Measurements from ENCODE around the gene ZFYVE21. TPM values are rescaled to one million over a fixed set of nuclear protein-coding genes. Genes with fewer than 3 reads are reported as not detected.

ZFYVE21 gene
- polyA plus RNA-seq, 2 of the 4 experiments (the other 2 are of a cell fraction): 28.7 to 33.0 TPM

GRCh38 chr14:103729496-103730448, 14.2 kb downstream of the ZFYVE21 start:
- WGBS (ENCODE audit: missing lambda C conversion rate): 90% methylated on average over 24 of the region's 24 CpGs
- Histone ChIP-seq H3K4me1 (no peaks in the 10 kb centered on the region), H3K9me3 (no peaks in the 10 kb centered on the region), H3K4me3 (no peak overlapping the region), H3K4me2 (no peak overlapping the region), H3K27ac (no peak overlapping the region)
- no peak for FAIRE-seq
- ChIA-PET CTCF (interaction anchor here (0.5 to 1.4 kb wide), 3 partner anchors 10 to 57 kb away, joined by 3 to 4 read pairs (median 4); no protein-coding TSS in a partner anchor), POLR2A (no interaction called here)
- no peak for ATAC-seq
- no peak for DNase-seq (ENCODE audit: low read depth in 1 of 2, low spot score in 1 of 2)
- no peak for TF ChIP-seq HES2 (IDR thresholded peaks at IDR 0.05)
- TF ChIP-seq RARB (CRISPR knock-in tag; IDR thresholded peaks at IDR 0.05): no peak
- TF ChIP-seq ZC3H11A (IDR thresholded peaks at IDR 0.05): no peak
- TF ChIP-seq, protein P1, sequence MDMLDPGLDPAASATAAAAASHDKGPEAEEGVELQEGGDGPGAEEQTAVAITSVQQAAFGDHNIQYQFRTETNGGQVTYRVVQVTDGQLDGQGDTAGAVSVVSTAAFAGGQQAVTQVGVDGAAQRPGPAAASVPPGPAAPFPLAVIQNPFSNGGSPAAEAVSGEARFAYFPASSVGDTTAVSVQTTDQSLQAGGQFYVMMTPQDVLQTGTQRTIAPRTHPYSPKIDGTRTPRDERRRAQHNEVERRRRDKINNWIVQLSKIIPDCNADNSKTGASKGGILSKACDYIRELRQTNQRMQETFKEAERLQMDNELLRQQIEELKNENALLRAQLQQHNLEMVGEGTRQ (IDR thresholded peaks at IDR 0.05): no peak
- TF ChIP-seq CHD4 (IDR thresholded peaks at IDR 0.05; ENCODE audit: borderline replicate concordance): no peak
- no peak for TF ChIP-seq HOXB5 (CRISPR knock-in tag; IDR thresholded peaks at IDR 0.05)
- TF ChIP-seq, protein P2, sequence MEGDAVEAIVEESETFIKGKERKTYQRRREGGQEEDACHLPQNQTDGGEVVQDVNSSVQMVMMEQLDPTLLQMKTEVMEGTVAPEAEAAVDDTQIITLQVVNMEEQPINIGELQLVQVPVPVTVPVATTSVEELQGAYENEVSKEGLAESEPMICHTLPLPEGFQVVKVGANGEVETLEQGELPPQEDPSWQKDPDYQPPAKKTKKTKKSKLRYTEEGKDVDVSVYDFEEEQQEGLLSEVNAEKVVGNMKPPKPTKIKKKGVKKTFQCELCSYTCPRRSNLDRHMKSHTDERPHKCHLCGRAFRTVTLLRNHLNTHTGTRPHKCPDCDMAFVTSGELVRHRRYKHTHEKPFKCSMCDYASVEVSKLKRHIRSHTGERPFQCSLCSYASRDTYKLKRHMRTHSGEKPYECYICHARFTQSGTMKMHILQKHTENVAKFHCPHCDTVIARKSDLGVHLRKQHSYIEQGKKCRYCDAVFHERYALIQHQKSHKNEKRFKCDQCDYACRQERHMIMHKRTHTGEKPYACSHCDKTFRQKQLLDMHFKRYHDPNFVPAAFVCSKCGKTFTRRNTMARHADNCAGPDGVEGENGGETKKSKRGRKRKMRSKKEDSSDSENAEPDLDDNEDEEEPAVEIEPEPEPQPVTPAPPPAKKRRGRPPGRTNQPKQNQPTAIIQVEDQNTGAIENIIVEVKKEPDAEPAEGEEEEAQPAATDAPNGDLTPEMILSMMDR (IDR thresholded peaks at IDR 0.05): no peak
- TF ChIP-seq FOXS1 (CRISPR knock-in tag; IDR thresholded peaks at IDR 0.05): no peak
- no peak for TF ChIP-seq CHD2 (IDR thresholded peaks at IDR 0.05; ENCODE audit: low read length, partially characterized antibody)
- TF ChIP-seq PHF8 (IDR thresholded peaks at IDR 0.05; ENCODE audit: borderline replicate concordance, low read depth): no peak
- TF ChIP-seq, protein P3, sequence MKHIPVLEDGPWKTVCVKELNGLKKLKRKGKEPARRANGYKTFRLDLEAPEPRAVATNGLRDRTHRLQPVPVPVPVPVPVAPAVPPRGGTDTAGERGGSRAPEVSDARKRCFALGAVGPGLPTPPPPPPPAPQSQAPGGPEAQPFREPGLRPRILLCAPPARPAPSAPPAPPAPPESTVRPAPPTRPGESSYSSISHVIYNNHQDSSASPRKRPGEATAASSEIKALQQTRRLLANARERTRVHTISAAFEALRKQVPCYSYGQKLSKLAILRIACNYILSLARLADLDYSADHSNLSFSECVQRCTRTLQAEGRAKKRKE (CRISPR knock-in tag; IDR thresholded peaks at IDR 0.05; ENCODE audit: low read depth): no peak
- no peak for TF ChIP-seq RNF2 (IDR thresholded peaks at IDR 0.05; ENCODE audit: borderline replicate concordance, low read depth)
- no peak for TF ChIP-seq HEYL (CRISPR knock-in tag; IDR thresholded peaks at IDR 0.05)
- no peak for TF ChIP-seq FOSL2 (IDR thresholded peaks at IDR 0.05)
- TF ChIP-seq FOSL2 (CRISPR knock-in tag; IDR thresholded peaks at IDR 0.05): no peak
- no peak for TF ChIP-seq HOXA7 (CRISPR knock-in tag; IDR thresholded peaks at IDR 0.05)
- TF ChIP-seq FOSB (CRISPR knock-in tag; IDR thresholded peaks at IDR 0.05): no peak
- no peak for TF ChIP-seq MAX (IDR thresholded peaks at IDR 0.05)

DNA sequence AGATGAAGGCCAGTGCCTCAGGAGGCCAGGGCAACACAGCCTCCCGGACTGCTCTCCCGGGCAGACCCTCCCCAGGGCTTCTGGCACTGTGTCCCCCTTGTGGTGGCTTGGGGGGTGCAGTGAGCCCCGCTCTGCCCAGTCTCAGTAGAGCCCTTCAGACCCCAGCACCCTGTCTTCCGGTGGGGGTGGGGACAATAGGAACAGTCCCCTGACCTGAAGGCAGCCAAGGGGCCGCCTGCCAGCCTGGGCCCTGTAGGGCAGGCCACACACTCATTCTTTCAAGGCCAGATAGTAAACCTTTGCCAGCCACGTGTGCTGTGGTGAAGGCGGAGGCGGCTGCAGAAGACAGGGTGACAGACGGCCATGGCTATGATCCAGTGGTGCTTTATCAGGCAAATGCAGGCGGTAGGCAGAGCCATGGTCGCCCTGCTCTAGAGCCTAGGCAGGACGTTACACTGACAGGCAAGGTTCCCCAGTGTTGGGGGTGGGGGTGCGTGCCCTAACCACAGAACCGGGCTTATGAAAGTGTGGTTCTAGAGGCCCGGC, 15.0 kb downstream of the ZFYVE21 start:
- TF ChIP-seq EP300 (IDR thresholded peaks at IDR 0.05) (no peak), ZFP36 (IDR thresholded peaks at IDR 0.05; ENCODE audit: borderline replicate concordance, partially characterized antibody) (no peak), HOXB13 (CRISPR knock-in tag; IDR thresholded peaks at IDR 0.05; ENCODE audit: low read depth) (no peak), KDM5A (IDR thresholded peaks at IDR 0.05) (no peak), SMC3 (IDR thresholded peaks at IDR 0.05) (no peak), ZSCAN20 (CRISPR knock-in tag; IDR thresholded peaks at IDR 0.05) (no peak), RARB (CRISPR knock-in tag; IDR thresholded peaks at IDR 0.05) (no peak), ZC3H11A (IDR thresholded peaks at IDR 0.05) (no peak), JUN (IDR thresholded peaks at IDR 0.05) (no peak), FOSB (CRISPR knock-in tag; IDR thresholded peaks at IDR 0.05) (no peak), HOXB5 (CRISPR knock-in tag; IDR thresholded peaks at IDR 0.05) (no peak), POLR2AphosphoS2 (conservative IDR thresholded peaks at IDR 0.05; ENCODE audit: low read length) (no peak), JUNB (IDR thresholded peaks at IDR 0.05) (no peak), ESRRA (IDR thresholded peaks at IDR 0.05; ENCODE audit: borderline replicate concordance, low read length) (no peak), HEYL (CRISPR knock-in tag; IDR thresholded peaks at IDR 0.05) (no peak)
- TF ChIP-seq, protein P2 (IDR thresholded peaks at IDR 0.05): no peak
- TF ChIP-seq, protein P4, sequence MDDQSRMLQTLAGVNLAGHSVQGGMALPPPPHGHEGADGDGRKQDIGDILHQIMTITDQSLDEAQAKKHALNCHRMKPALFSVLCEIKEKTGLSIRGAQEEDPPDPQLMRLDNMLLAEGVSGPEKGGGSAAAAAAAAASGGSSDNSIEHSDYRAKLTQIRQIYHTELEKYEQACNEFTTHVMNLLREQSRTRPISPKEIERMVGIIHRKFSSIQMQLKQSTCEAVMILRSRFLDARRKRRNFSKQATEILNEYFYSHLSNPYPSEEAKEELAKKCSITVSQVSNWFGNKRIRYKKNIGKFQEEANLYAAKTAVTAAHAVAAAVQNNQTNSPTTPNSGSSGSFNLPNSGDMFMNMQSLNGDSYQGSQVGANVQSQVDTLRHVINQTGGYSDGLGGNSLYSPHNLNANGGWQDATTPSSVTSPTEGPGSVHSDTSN (IDR thresholded peaks at IDR 0.05): no peak
- H3K4me1 ChIP-seq: no peaks in the 10 kb centered on the region
- CTCF ChIA-PET: interaction anchor here (0.7 to 1.0 kb wide), 2 partner anchors 12 to 32 kb away, joined by 3 read pairs; no protein-coding TSS in a partner anchor
- H3K4me3 ChIP-seq: no peak overlapping the region
- no peak overlapping the region for H3K4me2 ChIP-seq
- H3K9me3 ChIP-seq: no peaks in the 10 kb centered on the region
- ATAC-seq (peak in 1 of 2 experiments; percentile 28; a peak in 2 of 6 replicates), DNase-seq (ENCODE audit: low read depth in 1 of 2, low spot score in 1 of 2) (no peak), FAIRE-seq (no peak)
- no peak overlapping the region for H3K27ac ChIP-seq
- 96% methylated on average over 11 of the region's 15 CpGs for WGBS (ENCODE audit: missing lambda C conversion rate)
- POLR2A ChIA-PET: no interaction called here

Data from A549 (cell line).